Measurements from ENCODE around the gene VPS9D1.

Gene VPS9D1

DNA sequence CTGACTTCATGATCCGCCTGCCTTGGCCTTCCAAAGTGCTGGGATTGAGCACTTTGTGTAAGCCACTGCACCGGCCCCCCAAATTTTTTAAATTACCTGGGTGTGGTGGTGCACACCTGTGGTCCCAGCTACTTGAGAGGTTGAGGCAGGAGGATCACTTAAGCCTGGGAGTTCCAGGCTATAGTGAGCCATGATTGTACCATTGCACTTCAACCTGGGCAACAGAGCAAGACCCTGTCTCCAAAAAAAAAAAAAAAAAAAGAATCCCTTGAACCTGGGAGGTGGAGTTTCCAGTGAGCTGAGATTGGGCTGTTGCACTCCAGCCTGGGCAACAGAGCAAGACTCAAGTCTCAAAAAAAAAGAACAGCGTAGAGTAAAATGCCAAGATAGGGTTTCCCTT lies 15.9 kb upstream of the VPS9D1 start:
- no peak for TF ChIP-seq ZBTB7A (IDR thresholded peaks at IDR 0.05; ENCODE audit: low read depth)
- TF ChIP-seq NFIC (IDR thresholded peaks at IDR 0.05) = no peak
- TF ChIP-seq, protein P1, sequence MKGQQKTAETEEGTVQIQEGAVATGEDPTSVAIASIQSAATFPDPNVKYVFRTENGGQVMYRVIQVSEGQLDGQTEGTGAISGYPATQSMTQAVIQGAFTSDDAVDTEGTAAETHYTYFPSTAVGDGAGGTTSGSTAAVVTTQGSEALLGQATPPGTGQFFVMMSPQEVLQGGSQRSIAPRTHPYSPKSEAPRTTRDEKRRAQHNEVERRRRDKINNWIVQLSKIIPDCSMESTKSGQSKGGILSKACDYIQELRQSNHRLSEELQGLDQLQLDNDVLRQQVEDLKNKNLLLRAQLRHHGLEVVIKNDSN (IDR thresholded peaks at IDR 0.05) = no peak
- TF ChIP-seq TCF12 (IDR thresholded peaks at IDR 0.05; ENCODE audit: low read depth) = no peak
- no peak for TF ChIP-seq RAD21 (IDR thresholded peaks at IDR 0.05; ENCODE audit: low read depth)
- no peak for TF ChIP-seq YY1 (IDR thresholded peaks at IDR 0.05; ENCODE audit: low read depth)
- TF ChIP-seq TAF1 (IDR thresholded peaks at IDR 0.05; ENCODE audit: low read depth) = no peak
- TF ChIP-seq CEBPB (IDR thresholded peaks at IDR 0.05) = no peak
- TF ChIP-seq CREB1 (IDR thresholded peaks at IDR 0.05; ENCODE audit: low read depth) = no peak
- TF ChIP-seq REST (IDR thresholded peaks at IDR 0.05; ENCODE audit: low read depth) = no peak
- no peak for TF ChIP-seq EP300 (IDR thresholded peaks at IDR 0.05; ENCODE audit: borderline replicate concordance)
- no peak for TF ChIP-seq FOXM1 (IDR thresholded peaks at IDR 0.05; ENCODE audit: borderline replicate concordance, low read depth)
- TF ChIP-seq, protein P2, sequence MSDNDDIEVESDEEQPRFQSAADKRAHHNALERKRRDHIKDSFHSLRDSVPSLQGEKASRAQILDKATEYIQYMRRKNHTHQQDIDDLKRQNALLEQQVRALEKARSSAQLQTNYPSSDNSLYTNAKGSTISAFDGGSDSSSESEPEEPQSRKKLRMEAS (IDR thresholded peaks at IDR 0.05) = no peak
- TF ChIP-seq TEAD4 (IDR thresholded peaks at IDR 0.05) = no peak
- no peak for TF ChIP-seq EGR1 (IDR thresholded peaks at IDR 0.05)

DNA sequence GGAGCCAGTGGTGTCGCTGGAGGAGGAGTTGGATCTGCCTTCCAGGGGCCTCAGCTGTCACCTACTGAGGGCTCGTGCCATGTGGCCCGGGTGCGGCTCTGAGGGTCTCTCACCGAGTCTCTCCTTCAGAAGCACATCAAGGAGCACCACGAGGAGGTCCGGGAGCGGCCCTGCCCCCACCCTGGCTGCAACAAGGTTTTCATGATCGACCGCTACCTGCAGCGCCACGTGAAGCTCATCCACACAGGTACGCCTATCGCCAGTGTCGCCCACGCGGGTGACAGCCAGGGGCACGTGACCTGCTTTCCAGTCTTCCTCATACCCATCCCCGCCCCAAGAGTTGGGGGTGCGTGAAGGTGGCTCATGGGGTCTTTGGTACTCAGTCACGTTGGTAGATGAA lies 13.1 kb upstream of the VPS9D1 start:
- no peak for TF ChIP-seq EGR1 (IDR thresholded peaks at IDR 0.05)
- TF ChIP-seq REST (IDR thresholded peaks at IDR 0.05; ENCODE audit: low read depth) = no peak
- TF ChIP-seq, protein P2 (IDR thresholded peaks at IDR 0.05) = no peak
- TF ChIP-seq YY1 (IDR thresholded peaks at IDR 0.05; ENCODE audit: low read depth) = no peak
- no peak for TF ChIP-seq FOXM1 (IDR thresholded peaks at IDR 0.05; ENCODE audit: borderline replicate concordance, low read depth)
- no peak for TF ChIP-seq RAD21 (IDR thresholded peaks at IDR 0.05; ENCODE audit: low read depth)
- no peak for TF ChIP-seq TAF1 (IDR thresholded peaks at IDR 0.05; ENCODE audit: low read depth)
- no peak for TF ChIP-seq CEBPB (IDR thresholded peaks at IDR 0.05)
- TF ChIP-seq ZBTB7A (IDR thresholded peaks at IDR 0.05; ENCODE audit: low read depth) = no peak
- no peak for TF ChIP-seq EP300 (IDR thresholded peaks at IDR 0.05; ENCODE audit: borderline replicate concordance)
- no peak for TF ChIP-seq CREB1 (IDR thresholded peaks at IDR 0.05; ENCODE audit: low read depth)
- TF ChIP-seq TEAD4 (IDR thresholded peaks at IDR 0.05) = no peak
- no peak for TF ChIP-seq TCF12 (IDR thresholded peaks at IDR 0.05; ENCODE audit: low read depth)
- TF ChIP-seq, protein P1 (IDR thresholded peaks at IDR 0.05) = no peak
- no peak for TF ChIP-seq NFIC (IDR thresholded peaks at IDR 0.05)

DNA sequence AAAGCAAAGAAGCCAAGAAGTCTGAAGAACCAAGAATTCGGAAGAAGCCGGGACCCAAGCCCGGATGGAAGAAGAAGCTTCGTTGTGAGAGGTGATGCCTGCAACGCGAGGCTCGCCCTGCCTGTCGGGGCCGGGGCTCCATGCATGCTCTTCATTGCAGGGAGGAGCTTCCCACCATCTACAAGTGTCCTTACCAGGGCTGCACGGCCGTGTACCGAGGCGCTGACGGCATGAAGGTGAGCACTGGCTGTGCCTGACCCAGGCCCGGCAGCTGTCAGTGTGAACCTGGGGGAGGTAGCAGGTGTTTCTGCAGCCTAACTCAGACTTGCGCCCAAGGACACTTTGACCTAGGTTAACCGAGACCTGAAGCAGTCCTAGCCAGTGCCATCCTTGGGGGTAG lies 12.6 kb upstream of the VPS9D1 start:
- TF ChIP-seq YY1 (IDR thresholded peaks at IDR 0.05; ENCODE audit: low read depth) (no peak), CREB1 (IDR thresholded peaks at IDR 0.05; ENCODE audit: low read depth) (no peak), REST (IDR thresholded peaks at IDR 0.05; ENCODE audit: low read depth) (no peak)

GRCh38 chr16:89732918-89733242 lies 12.2 kb upstream of the VPS9D1 start:
- no peak for TF ChIP-seq RAD21 (IDR thresholded peaks at IDR 0.05; ENCODE audit: low read depth)
- no peak for TF ChIP-seq YY1 (IDR thresholded peaks at IDR 0.05; ENCODE audit: low read depth)
- TF ChIP-seq EP300 (IDR thresholded peaks at IDR 0.05; ENCODE audit: borderline replicate concordance) = no peak
- TF ChIP-seq REST (IDR thresholded peaks at IDR 0.05; ENCODE audit: low read depth) = no peak
- no peak for TF ChIP-seq NFIC (IDR thresholded peaks at IDR 0.05)
- TF ChIP-seq, protein P1 (IDR thresholded peaks at IDR 0.05) = no peak
- no peak for TF ChIP-seq TCF12 (IDR thresholded peaks at IDR 0.05; ENCODE audit: low read depth)
- TF ChIP-seq ZBTB7A (IDR thresholded peaks at IDR 0.05; ENCODE audit: low read depth) = no peak
- TF ChIP-seq TAF1 (IDR thresholded peaks at IDR 0.05; ENCODE audit: low read depth) = no peak
- TF ChIP-seq EGR1 (IDR thresholded peaks at IDR 0.05) = no peak
- no peak for TF ChIP-seq CEBPB (IDR thresholded peaks at IDR 0.05)

Measured in Ishikawa (cell line).